HK-2 (cell line): Measurements from ENCODE around the gene CDC14B.
A peak's percentile ranks its signal among the peaks of the same experiment; 100 is the strongest.
"Not testable (repeated sequence)": the region's sequence is repeated elsewhere in the genome, so short reads cannot be mapped to it uniquely, and the experiment has no call there.

ENCODE experiments used
- DNase-seq: peaks from one replicate; pipeline ENCODE4 v3.0.0-alpha.2; 2018; ENCODE audit not compliant: unreplicated experiment

The CDC14B gene

GRCh38 chr9:96619491-96620180, at the start of gene CDC14B:
TSS of gene CDC14B (minus strand) at chr9:96619843. CDS start at chr9:96619378, 465 bp downstream.
- peak; percentile 92 for DNase-seq

- DNase-seq = no peak
These were observed 49.4 kb upstream of the CDC14B start for GRCh38 chr9:96668868-96669534.

GRCh38 chr9:96667363-96667728, 47.7 kb upstream of the CDC14B start:
- no peak for DNase-seq

GRCh38 chr9:96666653-96667362, 47.2 kb upstream of the CDC14B start:
- not testable (repeated sequence) for DNase-seq

GRCh38 chr9:96665789-96666188, 46.1 kb upstream of the CDC14B start:
- no peak for DNase-seq

GRCh38 chr9:96663506-96664120, 44.0 kb upstream of the CDC14B start:
- no peak for DNase-seq

- no peak for DNase-seq
These were observed 42.1 kb upstream of the CDC14B start for GRCh38 chr9:96661711-96662110.

- no peak for DNase-seq
These were observed 41.1 kb upstream of the CDC14B start for GRCh38 chr9:96660692-96661248.

- peak; percentile 88 for DNase-seq
These were observed 35.7 kb upstream of the CDC14B start, which contains the start of gene PRXL2C for GRCh38 chr9:96655198-96655851. TSS of gene PRXL2C (minus strand) at chr9:96655317. CDS start at chr9:96655281, 36 bp downstream.

- DNase-seq = peak; percentile 68
These were observed 35.0 kb upstream of the CDC14B start for GRCh38 chr9:96654450-96655197.

- no peak for DNase-seq
These were observed 32.0 kb upstream of the CDC14B start for GRCh38 chr9:96651626-96652025.

- no peak for DNase-seq
These were observed 30.1 kb upstream of the CDC14B start for GRCh38 chr9:96649620-96650324.

GRCh38 chr9:96646081-96646991, 26.7 kb upstream of the CDC14B start:
- no peak for DNase-seq

GRCh38 chr9:96644137-96644536, 24.5 kb upstream of the CDC14B start:
- DNase-seq = no peak

- DNase-seq = no peak
These were observed 21.9 kb upstream of the CDC14B start for GRCh38 chr9:96641514-96641913.

GRCh38 chr9:96638606-96639364, 19.1 kb upstream of the CDC14B start:
- DNase-seq = no peak

GRCh38 chr9:96636368-96636767, 16.7 kb upstream of the CDC14B start:
- no peak for DNase-seq

- DNase-seq = not testable (repeated sequence)
These were observed 13.9 kb upstream of the CDC14B start for GRCh38 chr9:96633579-96633978.
